UCSD-AML1 (cell line): ENCODE results near the gene ZWINT.
A peak's percentile ranks its signal among the peaks of the same experiment; 100 is the strongest.

ENCODE experiments used
- DNase-seq: peaks from one replicate; lab custom pipeline; 2025; ENCODE audit not compliant: unreplicated experiment; lab: John Stamatoyannopoulos, UW

ZWINT gene, protein sequence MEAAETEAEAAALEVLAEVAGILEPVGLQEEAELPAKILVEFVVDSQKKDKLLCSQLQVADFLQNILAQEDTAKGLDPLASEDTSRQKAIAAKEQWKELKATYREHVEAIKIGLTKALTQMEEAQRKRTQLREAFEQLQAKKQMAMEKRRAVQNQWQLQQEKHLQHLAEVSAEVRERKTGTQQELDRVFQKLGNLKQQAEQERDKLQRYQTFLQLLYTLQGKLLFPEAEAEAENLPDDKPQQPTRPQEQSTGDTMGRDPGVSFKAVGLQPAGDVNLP

DNA sequence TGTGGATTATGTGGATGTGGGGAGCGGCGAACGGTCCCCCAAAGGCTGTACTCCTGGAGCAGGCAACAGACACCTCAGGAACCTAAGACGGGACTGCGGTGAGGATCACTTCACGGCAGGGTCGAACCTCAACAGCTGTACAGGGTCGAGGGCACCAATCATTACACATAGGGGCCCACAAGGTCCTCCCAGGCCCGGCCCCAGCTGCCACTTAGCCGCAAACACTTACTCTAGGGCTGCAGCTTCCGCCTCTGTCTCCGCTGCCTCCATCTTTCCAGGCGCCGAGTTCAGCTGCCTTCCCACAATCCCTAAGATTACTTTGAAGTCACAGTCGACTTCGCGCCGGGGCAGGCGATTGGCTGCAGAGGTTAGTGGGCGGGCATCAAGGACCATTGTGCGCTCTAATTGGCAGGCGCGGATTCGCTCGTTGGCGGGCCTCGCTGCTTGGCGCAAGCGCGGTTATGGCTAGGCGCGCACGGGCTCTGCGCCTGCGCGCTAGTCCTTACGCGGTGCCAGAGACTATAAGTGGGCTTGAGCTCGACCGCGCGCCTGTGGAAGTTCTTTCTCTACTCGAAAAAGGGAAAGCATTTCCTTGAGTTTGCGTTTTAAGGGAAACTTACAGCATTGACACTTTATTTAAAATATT, at the start of gene ZWINT:
ZWINT (minus strand) TSS at position 293 of the 646 bp plus-strand sequence; CDS start at position 270, 23 bp downstream.
- DNase-seq, result peak; percentile 97

DNA sequence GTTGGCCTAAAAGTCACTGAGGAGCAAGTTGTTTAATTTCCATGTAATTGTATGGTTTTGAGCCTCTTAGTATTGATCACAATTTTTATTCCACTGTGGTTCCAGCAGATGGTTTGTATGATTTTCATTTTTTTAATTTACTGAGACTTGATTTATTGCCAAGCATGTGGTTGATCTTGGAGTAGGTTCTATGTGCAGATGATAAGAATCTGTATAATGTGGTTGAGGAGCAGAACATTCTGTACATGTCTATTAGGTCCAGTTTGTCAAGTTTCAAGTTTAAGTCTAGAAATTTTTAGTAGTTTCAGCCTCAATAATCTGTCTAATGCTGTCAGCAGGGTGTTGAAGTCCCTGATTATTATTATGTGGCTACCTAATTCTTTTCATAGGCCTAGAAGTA, 22.7 kb upstream of the ZWINT start:
- DNase-seq, result no peak

DNA sequence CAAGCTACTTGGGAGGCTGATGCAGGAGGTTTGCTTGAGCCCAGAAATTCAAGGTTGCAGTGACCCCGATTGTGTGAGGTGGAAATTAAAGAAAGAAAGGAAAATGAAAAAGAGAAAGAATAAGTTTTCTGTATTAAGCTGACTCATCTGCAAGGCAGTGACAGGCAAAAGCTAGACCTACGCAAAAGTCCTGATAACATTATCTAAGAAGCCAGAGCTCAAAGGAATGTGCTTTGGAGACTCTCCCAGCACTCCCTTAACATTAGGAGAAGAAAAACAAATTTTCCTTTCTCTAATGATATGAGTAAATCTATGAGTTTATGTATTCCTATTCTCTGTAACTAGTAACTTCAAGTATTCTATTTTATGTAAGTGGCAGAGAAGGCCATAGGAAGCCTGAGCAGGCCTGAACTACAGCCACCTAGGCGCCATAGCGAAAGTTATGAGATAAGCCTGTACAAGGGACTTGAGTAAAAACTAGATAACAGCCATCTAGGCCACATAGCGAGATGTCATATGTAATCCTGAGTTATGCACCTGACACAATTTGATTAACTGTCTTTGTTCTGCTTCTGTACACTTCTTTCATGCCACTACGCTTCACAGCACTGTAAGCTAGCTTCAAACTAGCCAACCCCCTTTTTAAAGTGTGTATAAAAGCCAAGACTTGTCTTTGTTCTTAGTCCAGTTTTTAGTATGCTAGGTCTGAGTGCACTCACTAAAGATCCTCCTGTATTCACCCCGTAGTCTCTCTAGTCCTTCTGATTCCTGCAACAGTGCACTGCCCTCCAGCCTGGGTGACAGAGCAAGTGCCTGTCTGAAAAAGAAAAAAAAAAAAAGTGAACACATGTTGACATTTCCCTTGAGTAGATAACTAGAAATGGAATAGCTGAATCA, 9.4 kb upstream of the ZWINT start:
- no peak for DNase-seq

DNA sequence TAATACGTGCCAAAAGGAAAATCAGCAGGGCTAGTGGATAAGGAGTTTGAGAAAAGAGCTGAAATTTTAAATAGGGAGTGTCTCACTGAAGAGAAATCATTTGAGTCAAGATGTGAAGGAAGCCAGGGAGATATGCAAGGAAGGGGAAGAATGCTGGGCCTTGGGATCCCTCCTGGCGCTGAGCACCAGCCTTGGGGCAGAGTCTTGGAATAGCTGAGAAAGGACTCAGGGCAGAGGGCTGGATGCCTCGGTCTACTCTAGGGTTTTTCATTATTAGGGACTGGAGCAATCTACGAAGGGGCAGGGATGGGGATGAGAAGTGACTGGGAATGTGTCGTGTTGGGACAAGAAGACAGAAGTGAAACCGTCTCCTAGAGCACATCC, 484 bp downstream of the ZWINT start:
- DNase-seq, result no peak

DNA sequence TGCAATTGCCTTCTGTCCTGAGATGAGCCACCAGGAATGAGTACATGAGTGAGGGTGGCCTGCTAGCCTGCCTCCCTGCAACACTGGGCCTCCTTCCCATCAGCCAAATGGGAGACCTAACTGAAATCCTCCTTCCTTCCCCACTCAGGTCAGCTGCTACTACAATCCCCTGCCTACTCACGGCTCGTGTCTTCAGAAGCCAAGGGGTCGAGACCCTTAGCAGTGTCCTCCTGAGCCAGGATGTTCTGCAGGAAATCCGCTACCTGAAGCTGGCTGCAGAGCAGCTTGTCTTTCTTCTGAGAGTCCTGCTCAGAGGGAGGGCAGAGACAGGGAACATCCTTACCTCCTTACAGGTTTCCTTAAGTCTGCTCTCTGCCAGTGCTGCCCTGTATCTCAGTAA, 1.2 kb downstream of the ZWINT start:
- DNase-seq, result no peak

DNA sequence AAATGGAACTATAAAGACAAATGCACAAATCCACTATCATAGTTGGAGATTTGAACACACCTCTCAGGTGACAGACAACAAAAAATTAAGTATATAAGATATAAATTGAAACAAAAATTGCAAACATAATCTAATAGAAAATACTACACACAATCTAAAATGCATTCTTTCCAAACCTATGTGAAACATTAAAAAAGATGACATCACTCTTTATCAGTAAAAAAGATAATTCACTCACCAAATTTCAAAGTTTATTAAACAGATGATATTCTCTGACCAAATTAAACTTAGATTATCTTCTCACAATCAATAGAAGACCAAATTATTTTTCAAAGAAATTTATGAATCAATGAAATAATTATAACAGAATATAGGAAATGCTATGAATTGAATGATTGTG, 4.0 kb downstream of the ZWINT start:
- no peak for DNase-seq

DNA sequence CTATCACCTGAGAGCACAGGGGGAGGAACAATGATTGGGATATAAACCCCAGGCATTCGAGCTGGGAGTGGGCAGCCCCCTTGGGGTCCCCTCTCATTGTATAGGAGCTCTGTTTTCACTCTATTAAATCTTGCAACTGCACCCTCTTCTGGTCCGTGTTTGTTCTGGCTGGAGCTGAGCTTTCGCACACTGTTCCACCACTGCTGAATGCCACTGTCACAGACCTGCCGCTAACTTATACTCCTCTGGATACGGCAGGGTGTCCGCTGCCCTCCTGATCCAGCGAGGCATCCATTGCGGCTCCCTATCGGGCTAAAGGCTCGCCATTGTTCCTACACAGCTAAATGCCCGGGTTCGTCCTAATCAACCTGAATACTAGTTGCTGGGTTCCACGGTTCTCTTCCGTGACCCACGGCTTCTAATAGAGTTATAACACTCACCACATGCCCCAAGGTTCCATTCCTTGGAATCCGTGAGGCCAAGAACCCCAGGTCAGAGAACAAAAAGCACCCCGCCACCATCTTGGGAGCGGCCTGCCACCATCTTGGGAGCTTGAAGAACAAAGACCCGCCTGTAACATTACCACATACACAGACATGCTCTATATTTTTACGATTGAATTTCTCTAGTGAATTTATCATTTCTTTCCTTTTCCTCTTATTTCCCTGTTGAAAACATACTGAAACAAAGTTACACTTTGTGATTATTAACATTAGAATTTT, 9.0 kb downstream of the ZWINT start:
- no peak for DNase-seq

DNA sequence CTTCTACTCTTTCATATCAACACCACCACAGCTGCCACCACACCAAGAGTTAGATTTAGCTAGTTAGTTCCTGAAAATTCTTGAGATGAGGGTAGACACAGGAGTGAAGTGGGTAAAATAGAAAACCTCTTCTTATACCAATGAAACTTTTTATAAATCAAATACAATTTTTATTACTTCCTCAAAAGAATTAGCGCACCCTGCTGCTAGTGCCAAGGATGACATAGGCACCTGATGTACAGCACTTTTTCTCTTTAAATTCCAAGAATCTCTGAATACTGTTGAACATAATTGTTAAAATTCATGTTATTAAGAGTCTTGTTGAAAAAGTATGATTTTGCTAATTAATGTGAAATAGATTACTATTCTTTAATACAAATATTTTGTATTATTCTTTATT, 11.4 kb downstream of the ZWINT start:
- DNase-seq, result no peak

DNA sequence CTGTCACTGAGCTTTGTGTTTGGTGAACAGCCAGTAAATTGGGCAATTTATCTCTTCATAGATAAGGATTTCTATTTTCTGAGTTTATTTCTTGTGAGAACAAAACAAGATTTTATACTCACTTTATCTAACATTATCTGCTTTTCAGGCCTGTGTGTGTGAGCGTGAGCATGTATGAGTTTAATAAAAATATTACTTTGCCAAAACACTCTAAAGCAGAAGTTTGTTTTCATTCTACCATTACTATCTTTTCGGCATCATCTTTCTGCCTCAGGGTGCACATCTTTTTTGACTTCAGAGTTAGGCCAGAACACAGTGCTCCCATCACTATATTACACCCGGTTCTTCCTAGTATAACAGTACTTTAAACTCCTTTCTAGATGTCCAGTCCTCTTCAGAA, 13.0 kb downstream of the ZWINT start:
- DNase-seq, result no peak

DNA sequence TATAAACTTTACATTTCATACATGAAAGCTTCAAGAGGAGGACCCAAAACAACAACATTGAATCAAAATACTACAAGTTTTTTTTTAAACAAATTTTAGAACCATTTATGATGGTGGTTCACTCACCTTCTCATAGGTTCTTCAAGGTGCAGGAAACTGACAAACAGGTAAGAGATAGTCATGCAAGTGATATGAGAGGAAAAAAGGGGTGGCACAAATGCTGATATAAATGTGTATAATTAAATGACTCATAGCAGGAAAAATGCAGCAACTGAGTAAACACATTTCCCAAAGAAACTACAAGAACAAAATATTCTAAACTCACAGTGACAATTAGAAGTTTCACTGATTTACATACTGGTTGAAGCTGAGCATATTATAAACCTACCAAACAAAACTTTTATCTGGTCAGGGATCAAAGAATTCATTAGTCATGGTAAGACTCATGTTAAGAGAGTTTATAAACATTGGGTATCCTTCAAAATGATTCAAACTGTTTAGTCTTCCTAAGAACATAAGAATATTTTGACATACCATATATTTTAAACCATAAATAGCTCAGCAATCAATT, 14.1 kb downstream of the ZWINT start:
- DNase-seq, result no peak

DNA sequence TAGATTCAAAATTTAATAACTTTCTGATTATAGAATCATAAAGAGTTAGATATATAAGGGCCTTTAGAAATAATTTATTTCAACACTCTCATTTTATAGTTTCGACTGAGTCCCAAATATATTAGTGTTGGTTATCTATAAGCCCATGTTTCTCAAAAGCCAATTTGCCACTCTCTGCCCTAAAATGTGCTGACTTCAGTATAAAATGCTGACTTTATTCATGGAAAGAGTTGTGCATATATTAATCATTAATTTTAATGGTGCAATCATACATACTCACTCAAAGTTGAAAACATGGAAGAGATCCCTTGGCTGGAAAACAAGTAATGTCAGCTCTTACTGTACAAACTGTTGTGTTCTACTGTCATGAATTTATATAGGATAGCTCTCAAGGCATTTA, 19.4 kb downstream of the ZWINT start:
- no peak for DNase-seq

DNA sequence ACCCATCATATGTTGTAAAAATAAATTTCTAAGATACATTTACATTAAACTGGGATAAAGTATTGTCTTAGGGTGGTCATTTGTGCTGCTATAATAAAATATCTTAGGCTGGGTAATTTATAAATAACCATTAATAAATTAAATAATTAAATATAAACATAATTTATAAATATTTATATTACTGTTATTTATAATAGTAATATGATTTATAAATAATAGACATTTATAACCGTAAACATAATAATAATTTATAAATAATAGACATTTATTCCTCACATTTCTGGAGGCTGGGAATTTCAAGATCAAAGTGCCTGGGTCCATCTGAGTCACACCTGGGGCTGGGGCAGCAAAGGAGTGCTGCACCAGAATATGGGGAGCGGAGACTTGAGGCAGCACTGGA, 31.1 kb downstream of the ZWINT start:
- no peak for DNase-seq

DNA sequence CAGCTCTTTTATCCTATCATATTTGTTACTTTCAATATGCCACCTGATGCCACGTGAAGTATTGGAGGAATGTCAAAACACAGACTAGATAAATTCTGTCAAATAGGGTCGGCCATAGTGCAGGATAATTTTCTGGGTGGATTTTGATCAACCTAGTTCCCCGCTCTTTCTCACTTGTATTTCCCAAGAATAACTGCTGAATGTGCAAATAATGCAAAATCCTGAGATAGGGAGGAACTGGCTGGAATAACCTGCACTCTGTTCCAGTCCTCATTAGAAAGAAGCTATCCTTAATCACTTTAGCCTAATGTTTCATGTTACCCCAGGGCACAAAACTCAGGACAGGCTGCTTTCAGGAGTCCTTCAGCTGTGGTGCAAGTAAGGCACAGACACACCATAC, 33.9 kb downstream of the ZWINT start:
- no peak for DNase-seq

DNA sequence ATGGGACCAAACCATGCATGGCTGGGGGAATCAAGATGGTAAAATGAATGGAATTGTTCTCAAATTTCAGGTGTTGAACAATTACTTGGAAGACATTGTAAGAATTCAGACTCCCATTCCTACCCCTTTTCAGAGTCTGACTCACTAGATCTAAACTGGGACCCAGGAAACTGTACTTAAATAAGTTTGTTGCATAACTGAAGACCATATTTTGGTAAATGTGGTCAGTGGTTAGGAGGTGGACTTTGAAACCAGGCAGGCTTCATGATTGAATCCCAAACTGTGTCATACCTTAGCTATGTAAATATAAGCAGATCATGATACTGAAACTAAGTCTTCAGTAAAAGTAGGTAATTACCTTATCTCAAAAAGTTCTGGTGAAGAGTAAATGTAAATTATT, 41.7 kb downstream of the ZWINT start:
- no peak for DNase-seq

DNA sequence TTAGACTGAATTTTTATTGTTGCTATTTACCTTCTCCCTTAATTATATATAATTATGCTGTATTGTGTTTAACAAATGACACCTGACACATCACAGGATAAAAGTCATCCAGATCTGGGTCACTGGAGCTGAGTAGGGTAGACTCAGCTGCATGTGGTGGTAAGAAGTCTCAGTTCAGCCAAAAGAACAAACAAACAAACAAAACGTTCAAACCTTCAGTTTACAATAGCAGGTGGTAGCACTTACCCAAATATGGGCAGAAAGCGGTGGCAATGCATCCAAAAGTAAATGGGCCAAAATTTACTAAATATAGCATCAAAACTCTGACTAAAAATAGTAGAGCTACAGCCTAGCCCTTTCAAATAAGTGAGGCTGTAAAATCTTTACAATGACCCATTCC, 42.2 kb downstream of the ZWINT start:
- DNase-seq, result no peak

DNA sequence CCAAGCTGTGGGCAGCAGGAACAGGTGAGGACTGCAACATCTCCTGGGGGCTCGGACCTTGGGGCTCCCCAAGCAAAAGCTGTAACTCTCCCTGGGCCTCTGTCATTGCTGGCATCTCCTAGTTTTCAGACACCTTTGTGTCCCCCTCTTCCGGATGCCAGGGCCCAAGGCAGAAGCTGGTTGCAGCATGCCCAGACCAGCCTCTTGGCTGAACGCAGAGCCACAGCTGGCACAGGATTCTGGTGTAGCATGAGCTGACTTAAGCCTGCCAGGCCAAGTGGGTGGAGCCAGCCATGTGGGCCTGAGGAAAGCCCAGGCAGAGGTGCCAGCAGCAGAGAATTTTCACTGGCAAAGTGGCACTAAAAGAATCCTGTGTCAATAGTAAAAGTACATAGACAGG, 43.5 kb downstream of the ZWINT start:
- DNase-seq, result no peak

DNA sequence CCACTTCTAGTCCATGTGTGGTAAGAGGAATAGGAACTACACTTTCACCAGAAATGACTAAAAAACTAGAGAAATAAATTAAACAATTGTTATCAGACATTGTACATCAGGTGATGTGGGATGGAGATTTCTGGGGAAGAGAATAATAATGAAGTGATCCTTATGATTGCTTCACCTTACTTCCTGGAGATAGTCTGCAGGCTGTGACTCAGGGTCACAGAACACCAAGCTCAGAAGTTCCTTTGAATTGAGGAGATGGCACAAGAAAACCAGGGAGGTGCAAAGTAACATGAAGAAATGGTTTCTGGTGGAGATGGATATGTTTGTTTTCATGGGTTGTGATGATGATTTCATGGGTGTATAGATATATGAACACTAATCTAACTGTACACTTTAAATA, 44.5 kb downstream of the ZWINT start:
- DNase-seq, result no peak
